HG02623 (cell line): Measurements from ENCODE around the gene HIC1.

Experiments
- ATAC-seq: cut with Tn5 transposase; IDR thresholded peaks from one replicate; pipeline ENCODE4 v1.9.1; 2021; ENCODE audit warnings: moderate library complexity; ENCODE audit not compliant: unreplicated experiment

HIC1 gene

DNA sequence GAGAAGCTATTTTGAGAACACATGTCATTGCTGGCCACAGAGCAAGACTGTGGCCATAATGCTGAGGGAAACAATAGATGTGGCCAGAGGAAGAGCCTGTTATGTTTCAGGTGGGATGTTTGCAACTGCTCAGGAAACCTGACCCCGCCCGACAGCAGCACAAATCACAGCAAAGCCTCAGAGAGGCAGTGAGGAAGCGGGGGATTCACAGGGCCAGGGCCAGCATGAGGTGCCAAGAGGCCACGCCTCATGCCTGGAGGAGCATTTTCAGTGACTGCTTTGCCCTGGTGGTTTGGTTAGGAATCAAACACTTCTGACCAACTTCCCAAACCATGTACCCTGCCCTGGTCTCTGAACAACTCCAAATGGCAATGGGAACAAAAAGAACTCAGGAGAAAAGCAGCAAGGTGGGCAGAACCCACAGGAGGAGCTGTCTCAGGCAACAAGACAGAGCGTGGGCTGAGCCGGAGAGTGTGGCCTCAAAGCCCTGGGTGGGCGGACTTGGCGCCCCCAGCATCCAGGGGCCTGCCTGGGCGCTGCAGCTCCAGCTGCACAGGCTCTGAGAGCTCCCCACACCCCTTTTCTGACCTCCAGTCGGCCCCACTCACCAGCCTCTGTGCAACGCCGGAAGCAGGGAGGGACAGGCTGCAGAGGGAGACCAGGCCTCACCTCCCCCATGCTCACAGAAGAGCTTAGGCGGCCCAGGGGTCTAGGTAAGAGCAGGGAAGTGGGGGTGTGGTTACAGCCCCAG, 20.6 kb downstream of the HIC1 start:
- no peak for ATAC-seq

DNA sequence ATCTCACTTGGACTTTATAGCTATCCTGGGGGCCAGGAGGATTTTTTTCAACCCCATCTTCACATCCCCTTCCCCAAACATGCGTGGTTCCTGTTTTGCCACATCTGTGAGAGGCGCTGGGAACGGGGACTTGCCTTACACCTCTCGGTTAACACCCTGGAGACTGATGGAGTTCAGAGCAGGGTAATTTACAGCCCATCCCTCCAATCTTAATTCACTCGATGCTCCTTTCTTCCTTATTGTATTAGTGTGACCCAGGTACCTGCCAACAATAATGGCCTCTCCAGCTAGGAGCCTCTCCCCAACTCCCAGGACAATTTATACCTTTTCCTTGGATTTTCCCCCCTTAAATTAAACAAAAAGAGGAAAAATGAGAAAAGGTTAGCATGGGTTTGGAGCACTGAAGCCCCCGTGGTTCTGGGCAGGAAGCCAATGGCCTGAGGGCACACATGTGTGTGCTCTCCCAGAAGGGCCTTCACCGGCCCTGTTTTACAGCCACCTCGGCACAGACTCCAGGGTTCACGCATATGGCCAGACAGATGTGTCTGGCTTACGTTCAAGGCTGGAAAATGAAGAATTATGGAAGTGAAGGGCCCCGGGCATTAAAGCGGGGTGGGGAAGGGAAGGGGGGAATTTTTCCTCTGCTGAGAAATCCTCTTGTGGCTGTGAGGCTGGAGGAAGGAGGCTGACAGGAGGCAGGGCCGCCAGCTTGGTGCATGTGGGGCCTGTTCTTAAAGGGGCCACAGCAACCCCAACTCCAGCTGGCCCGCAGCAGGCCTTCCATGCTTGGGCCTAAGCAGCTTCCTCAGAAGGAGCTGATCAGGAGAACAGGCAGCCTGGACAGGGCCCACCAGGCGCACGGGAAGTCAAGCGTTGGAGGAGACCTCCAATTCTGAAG, 21.4 kb downstream of the HIC1 start:
- no peak for ATAC-seq

DNA sequence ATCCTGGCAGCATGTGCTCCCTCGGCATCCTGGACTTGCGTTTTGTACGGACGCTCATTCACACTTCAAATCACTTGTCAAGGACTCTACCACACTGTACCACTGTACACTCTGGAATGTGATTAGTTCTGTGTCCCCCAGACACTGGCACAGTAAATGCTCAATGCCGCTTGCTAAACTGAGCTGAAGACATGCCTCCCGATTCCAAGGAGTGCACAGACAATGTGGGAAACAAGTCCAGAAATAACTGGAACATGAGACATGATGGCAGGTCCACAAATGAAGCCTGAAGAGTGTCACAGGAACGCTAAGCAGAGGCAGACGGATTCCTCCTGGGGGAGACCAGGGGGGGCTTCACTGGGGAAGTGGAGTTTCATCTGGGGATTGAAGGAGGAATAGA, 22.1 kb downstream of the HIC1 start:
- ATAC-seq = no peak

DNA sequence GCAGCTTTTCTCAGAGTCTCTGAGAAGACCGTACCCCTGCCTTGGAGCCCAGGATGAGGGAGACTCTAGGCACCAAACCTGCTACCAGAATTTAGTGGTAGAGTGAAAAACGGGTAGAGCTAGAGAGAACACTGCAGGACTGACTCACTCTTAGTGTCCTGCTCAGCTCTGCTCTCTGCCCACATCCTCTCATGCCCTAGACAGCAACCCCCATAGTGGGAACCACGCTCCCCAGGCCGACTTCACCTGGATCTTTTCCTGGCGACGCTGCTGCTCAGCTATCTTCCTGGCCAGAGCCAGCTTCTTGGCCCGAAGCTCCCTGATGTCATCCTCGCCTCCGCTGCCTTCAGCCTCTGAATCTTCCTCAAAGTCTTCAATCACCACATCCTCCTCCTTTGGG, 26.7 kb downstream of the HIC1 start:
- no peak for ATAC-seq

DNA sequence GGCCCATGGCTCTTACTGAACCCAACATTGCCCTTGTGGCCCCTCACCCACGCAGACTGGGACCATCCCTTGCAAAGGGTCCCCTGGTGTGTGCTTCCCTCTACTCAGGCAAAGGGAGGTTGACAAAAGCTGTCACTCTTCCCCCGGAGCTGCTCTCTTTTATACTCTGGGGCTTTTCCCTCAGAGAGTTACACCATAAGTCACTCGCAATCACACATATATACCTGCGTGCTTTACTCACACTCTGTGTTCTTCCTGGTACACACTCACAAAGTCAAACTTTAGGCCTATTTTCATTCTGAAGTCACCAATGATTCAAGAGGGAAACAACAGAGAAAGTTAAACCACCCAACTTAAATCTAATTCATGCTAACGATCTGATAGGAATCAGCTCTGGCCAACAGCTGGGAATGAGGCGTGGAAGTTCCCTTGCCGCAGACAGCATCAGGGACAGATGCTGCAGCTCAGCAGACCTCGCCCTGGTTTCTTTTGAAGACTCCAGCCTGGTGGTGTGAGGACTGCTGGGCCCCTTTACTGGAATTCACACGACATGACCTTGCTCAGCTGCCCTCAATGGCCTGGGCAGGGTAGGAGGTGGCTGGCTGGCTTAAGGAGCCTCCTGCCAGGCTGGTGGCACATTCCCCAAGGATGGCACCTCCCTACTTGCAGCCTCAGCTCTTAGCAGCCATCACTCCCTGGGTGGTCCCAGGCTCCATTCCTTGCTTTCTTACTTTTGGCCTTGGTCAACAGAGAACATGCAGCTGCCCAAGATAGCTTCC, 27.3 kb downstream of the HIC1 start:
- ATAC-seq = no peak

DNA sequence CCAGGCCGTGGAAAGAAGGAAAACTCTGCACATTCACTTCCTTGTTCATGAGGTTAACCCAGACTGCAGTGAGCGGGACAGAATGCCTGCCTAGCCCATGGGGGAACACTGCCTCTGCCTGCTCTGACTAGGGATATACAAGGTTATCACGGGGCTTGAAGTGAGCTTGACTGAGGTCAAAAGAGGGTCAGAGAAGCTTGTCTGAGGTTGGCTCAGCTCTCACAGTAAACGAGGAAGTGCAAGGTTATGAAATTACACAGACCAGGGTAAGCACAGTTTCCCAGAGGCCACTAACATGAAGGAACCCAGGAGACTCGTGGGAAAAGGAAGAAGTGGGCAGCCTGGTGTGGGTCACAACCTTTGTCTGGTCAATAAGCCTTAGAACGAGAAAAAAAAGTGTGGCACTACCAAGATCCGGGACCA, 28.7 kb downstream of the HIC1 start:
- no peak for ATAC-seq

DNA sequence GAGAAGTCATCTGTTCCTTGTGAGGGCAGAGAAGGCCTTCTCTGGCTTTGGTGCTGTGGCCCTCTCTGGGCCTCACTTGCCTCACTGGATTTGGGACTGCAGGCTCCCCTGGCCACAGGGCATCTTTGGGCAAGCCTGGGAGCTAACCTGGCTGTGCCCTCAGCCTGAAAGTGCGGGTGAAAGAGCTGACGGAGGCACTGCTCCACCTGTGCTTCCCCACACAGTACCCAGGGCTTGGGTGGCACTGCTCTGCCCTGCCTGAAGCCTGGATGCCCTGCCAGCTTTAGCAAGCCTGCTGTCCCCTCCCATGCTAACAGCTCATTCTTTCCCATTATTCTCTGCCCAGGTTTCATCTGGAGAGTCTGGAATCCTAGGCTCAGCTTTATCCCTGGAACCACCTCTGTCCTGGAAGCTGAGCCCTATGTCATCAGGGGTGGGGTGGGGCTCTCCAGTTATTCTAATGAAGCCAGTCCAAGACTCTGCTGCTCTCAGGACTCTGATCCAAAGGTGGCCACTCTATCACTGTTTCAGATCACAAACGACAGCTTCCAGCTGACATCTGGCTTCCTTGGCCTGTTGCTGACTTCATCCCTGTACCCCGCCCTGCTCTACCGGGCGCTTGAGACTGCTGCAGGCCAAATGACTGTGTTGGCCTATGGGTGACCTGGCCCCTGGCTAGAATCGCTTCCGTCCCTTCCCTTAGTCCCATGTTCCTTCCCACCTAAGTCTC, 29.3 kb downstream of the HIC1 start:
- no peak for ATAC-seq

DNA sequence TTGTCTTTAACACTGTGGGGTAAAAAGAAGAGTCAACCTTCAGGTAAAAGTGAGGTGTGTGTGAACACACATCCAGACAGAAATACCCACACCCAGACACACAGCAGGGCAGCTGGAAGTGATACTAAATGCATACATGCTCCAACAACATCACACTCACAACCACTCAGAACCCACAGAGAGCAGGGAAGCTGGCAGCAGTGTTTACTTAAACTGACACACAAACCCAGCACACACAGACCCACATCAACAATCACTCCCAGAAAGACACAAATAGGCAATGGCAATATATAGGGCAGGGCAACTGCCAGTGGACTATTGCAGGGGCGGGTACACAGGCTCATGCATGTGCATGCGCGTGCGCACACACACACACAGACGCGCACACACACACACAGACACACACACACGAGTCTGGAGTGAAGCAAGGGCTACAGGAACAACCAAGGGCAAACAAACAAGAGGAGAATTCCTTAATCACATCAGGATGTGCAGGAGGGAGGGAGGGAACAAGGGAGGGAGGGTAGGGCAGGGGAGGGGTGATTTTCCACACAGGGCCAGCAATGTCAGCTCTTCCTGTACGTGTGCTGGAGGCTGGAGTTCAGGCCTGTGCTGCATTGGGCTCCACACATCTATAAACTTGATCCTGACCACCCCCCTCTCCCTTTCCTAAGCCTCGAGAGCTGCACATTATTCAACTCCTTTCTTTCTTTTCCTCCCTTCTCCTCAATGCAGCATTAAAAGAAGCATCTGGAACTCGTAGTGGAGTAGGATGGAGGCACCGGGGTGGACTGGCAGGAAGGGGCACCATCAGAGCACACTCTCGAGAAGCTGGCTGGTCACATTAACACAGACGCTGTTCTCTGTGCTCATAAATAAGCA, 30.1 kb downstream of the HIC1 start:
- no peak for ATAC-seq

DNA sequence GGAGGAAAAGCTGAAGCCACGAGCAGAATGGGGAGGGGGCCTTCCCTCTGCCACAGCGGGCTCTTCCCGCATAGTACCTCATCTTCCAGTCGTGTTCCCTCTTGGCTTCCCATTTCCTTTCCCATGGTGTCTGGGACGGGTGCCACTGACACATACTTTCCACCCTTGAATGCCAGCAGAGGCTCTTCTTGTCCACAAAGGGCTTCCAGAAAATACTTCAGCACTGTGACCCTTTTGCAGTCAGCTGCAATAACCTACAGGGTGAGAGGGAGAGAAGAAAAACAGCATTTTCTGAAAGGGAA, 30.7 kb downstream of the HIC1 start:
- ATAC-seq = no peak

DNA sequence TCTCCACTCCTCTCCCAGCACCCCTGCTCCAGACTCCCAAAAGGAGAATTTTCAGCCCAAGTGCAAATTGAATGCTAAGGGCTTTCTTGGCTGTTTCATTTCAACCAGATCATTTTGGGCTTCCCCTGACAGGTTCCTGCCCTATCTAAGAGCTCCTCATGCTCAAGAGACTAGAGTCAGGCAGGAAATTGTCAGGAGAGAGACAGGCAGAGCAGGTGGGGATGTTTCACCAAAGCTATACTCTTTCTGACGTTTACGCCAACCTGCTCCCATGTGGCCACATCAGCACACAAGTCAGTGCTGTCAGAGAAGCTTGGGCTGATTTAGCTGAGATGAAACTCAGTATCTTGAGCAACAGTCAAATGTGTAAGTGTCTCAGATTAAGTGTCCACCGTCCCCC, 31.4 kb downstream of the HIC1 start:
- ATAC-seq = no peak

DNA sequence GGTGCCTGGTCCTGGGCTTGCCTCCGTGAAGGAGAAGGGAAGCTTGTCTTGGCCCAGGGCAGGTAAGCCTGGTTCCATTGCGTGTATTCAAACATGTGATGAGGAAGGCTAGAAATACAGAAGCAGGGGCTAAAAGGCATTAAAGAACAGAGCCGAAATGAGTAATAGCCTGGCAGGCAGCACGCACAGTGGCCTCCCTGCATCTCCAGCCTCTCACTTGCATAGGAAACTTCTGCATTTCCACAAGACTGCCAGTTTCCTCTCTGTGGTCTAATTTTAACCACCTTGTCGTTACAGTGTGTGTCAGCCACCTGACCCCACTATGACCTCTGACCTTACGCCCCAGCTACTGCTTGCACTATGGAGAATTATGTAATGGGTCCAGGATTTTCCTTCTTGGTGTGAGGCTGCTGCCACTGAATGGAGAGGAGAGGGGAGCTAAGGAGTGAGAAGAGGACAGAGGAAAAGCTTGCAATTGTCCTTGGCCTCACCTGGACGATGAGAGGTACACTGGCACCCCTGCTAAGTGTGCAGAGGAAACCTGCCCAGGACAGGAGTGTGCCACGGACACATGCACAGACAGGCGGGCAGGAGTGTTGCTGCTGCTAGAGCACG, 32.8 kb downstream of the HIC1 start:
- no peak for ATAC-seq

DNA sequence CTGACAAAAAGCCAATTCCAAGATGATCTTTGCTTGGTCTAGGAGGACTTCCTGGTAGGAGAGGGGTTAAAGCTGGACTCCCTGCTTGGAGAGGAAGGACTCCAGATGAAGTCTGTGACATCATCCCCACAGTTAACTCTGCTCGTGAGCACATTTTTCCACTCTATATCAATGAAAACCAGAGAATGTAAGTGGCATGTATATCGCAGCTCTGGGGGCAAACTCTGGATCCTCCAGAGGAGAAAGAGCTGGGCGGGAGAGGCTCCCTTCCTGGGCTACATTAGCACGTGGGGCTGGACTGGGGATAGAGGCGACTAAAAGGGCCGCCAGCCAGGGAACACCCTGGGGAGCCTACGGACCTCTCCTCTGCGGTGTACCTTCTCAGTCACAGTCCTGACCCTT, 34.1 kb downstream of the HIC1 start:
- peak; percentile 11 for ATAC-seq

DNA sequence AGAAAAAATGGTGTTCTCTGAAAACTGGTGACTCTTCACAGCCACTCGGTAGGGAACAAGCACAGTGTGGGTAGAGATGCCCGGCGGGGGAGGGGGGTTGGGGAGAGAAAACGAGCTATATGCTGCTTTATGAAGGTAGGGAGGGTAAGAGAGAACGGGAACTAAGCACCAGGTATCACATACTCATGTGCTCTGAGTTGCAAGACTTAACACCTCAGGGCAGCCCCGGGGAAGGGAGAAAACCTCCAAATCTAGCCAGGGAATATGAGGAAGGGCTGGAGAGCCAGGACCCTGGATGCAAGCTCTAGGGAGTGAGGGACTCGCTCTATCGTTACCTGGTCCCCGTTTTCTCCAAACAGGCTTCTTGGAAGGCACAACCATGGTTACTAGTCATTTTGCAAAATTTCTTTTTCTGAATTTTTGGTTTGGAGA, 35.3 kb downstream of the HIC1 start:
- no peak for ATAC-seq

DNA sequence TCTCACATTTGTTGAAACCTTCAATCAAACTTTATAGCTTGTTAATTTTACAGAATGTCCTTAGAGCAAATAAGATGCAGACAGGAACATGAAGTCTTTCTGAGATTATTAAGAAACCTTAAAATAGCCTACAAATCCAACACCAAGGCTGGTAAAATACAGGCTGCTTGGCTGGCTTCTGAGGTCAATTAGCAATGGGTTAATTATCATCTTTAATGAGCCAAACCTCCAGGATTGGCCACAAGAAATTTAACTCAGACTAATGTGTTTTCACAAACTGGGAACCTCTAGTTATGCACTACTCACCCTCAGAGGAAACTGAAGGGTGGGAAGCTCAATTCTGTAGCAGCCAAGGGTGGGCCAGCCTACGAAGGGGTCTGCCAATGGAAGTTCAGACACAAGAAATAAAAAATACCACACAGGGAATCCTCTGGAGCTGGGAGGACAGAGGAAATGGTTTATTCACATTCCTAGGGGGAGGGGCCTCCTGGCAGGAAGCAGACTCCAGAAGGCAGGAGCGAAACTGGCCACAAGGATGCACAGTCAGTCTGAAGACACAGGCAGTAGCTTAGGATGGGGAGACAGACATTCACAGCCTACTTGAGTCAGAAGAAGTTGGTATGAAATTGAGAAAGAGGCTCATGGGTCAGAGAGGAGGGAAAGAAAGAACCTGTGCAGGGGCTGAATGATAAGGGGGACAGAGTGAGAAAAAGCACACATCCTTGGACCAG, 36.1 kb downstream of the HIC1 start:
- ATAC-seq = no peak

DNA sequence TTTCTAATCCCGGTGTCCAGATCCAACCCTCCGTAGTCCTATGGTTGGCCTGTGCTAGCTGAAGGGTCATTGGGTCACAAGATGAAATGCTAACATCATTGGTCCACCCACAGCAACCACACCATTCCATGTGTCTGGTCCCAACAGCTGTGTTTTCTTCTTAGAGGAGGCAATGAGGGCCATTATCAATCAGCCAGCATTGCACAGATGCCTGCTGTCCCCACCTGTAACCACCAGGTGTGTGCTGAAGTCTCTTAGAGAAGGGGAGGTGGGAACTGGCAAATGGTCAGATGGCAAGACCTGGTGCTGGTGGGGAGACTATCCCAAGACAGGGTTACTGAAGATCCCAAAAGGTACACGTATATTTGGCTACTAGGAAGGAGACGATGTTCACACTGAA, 37.4 kb downstream of the HIC1 start:
- no peak for ATAC-seq

DNA sequence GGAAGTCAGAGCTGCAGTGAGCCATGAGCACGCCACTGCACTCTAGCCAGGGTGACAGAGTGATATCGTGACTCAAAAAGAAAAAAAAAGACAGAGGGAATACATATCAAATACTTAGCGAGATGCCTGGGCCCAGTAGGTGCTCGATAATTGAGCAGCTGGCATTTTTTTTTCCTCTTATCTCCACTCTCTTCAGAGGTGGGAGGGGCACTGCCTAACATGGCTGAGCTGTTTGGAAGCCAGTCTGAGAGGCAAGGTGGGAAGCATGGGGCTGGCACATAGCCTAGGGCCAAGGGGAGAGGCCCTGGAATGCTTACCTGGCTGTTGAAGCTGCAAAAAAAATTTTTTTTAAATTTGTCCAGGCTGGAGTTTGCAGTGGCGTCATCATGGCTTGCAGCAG, 38.4 kb downstream of the HIC1 start:
- ATAC-seq = no peak

DNA sequence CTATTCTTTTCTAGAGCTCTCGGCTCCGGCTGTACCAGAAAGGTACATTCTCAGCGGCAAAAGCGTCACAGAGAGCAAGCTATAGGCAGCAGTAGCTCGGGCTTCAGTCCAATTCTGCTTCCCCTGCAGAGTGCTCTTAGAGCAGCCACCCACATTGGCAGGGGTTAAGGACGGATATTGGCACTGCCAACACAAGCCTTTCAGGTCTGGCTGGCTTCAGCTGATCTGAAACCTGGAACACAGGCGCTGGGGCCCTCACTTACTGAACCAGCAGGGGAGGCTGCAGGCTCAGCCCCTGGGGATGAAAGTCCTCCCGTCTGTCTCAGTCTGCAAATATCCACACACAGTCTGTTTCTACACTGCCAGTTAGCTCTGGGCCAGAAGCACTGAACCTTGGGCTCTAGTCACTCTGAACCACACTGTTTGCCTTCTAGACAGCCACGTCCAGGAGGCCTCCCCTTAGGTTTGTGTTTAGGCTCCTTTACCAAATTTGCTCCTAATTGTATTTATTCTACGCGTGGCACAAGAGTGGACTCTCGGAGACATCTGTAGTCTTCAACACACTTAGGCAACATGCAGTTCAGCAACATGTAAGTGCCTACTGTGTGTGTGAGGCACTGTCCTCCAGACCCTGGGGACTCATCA, 40.1 kb downstream of the HIC1 start:
- ATAC-seq = no peak

DNA sequence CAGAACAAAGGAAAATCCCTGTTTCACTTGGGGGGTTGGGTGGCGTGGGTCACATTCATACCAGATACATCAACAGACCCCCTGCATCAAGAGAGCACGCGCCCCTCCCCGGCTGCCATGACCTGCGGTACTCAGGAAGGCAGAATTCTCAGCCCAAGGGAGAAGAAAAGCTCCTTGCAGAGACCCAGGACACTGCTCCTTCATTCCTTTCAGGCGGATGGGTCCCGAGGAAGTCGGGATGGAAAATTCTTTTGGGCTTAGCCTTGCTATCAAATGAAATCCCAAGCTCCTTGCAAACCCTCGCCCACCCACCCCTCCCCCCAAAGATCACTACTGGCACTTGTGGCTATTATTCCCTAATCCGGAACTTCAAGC, 40.6 kb downstream of the HIC1 start:
- no peak for ATAC-seq
